Measurements from ENCODE around the gene FAM98B. TPM values are rescaled to one million over a fixed set of nuclear protein-coding genes. Genes with fewer than 3 reads are reported as not detected.

Gene FAM98B
- total and polyA plus RNA-seq, 2 of the 8 experiments (the other 6 are each of a cell fraction or from before 2014, with no cell fraction given): 5.9 to 48.4 TPM

- Histone ChIP-seq H2BK15ac (ENCODE audit: low read length) (no peak overlapping the region), H3K4me3 (ENCODE audit: extremely low read depth in 1 of 4, insufficient read depth in 2 of 4, low read depth in 3 of 4, low read length in 4 of 4) (no peak overlapping the region), H3K79me1 (ENCODE audit: low read depth, low read length) (no peaks in the 10 kb centered on the region), H4K20me1 (replicated peaks in 1 of 2; ENCODE audit: control insufficient read depth in 1 of 2, insufficient read depth in 2 of 2, low read length in 2 of 2) (peaks cover 0 to 2% of the 10 kb centered on the region in 2 experiments), H4K91ac (replicated peaks; ENCODE audit: insufficient read length, low read length) (no peak overlapping the region), H4K8ac (ENCODE audit: extremely low read depth, insufficient read depth, low read length) (no peak overlapping the region), H2AFZ (ENCODE audit: low read length) (no peak overlapping the region), H4K5ac (ENCODE audit: insufficient read length, low read depth, low read length) (no peak overlapping the region), H3K18ac (ENCODE audit: extremely low read depth, low read length) (no peak overlapping the region), H3K79me2 (ENCODE audit: control insufficient read depth in 1 of 2, insufficient read depth in 2 of 2, low read length in 2 of 2) (no peaks in the 10 kb centered on the region), H2BK5ac (ENCODE audit: low read depth, low read length) (no peak overlapping the region), H3K9ac (replicated peaks in 1 of 4; ENCODE audit: extremely low read depth in 1 of 4, low read depth in 3 of 4, low read length in 3 of 4) (no peak overlapping the region), H3K27me3 (replicated peaks in 1 of 4; ENCODE audit: control insufficient read depth in 3 of 4, extremely low read depth in 1 of 4, insufficient read depth in 3 of 4, low read length in 3 of 4) (no peaks in the 10 kb centered on the region), H3K23me2 (ENCODE audit: low read depth, low read length) (no peaks in the 10 kb centered on the region), H3K4me1 (replicated peaks in 1 of 4; ENCODE audit: control insufficient read depth in 3 of 4, insufficient read depth in 4 of 4, low read length in 3 of 4) (no peaks in the 10 kb centered on the region), H2BK20ac (ENCODE audit: low read length) (no peak overlapping the region), H2BK120ac (replicated peaks; ENCODE audit: low read depth, low read length) (no peak overlapping the region), H3K9me3 (ENCODE audit: insufficient read depth in 2 of 2, low read depth in 1 of 2, low read length in 1 of 2) (no peaks in the 10 kb centered on the region), H3K23ac (ENCODE audit: insufficient read length) (no peak overlapping the region), H2BK12ac (ENCODE audit: low read depth, low read length) (no peak overlapping the region), H3K36me3 (ENCODE audit: control insufficient read depth in 2 of 4, insufficient read depth in 4 of 4, low read length in 3 of 4) (no peaks in the 10 kb centered on the region), H3K14ac (ENCODE audit: insufficient read length) (no peak overlapping the region), H3K4me2 (ENCODE audit: insufficient read depth in 1 of 2, low read depth in 2 of 2, low read length in 2 of 2) (no peak overlapping the region), H2AK5ac (ENCODE audit: low read depth, low read length) (no peak overlapping the region), H3K56ac (replicated peaks; ENCODE audit: insufficient read length, low read depth, low read length) (no peak overlapping the region), H3K4ac (replicated peaks; ENCODE audit: insufficient read length, low read depth, low read length) (no peak overlapping the region), H3K27ac (ENCODE audit: low read depth, low read length) (no peak overlapping the region)
- DNase-seq (ENCODE audit: low read depth in 1 of 2, low spot score in 2 of 2) (no peak), FAIRE-seq (no peak)
- POLR2A ChIA-PET (ENCODE audit: partially characterized antibody): interaction anchor here (1.1 kb wide), 1 partner anchor 10 kb away, joined by 3 read pairs; no protein-coding TSS in a partner anchor
- TF ChIP-seq YY1 (IDR thresholded peaks at IDR 0.05; ENCODE audit: low read depth, low read length): no peak
- CTCF ChIA-PET (ENCODE audit: partially characterized antibody): interaction anchor here (0.8 to 4.9 kb wide), 7 partner anchors 9 to 184 kb away, joined by 3 to 24 read pairs (median 4); no protein-coding TSS in a partner anchor
- 86% methylated on average over 4 of the region's 4 CpGs; no CpG with 5 or more reads in 1 of the 2 experiments for WGBS, 2 experiments (ENCODE audit: extremely low coverage in 1 of 2, insufficient coverage in 1 of 2, insufficient read length in 1 of 2, insufficient replicate concordance in 2 of 2, low coverage in 1 of 2, low lambda C conversion rate in 2 of 2, missing lambda C conversion rate in 1 of 2)
Measured at GRCh38 chr15:38506997-38507396, 53.1 kb downstream of the FAM98B start.
